A549 (cell line): ENCODE measurements around the gene HMGXB3.

ENCODE experiments used
- CEBPB ChIP-seq, 2 experiments: fragments of >200 bp in 1 of 2; sonication (Bioruptor Twin) in 1 of 2; formaldehyde crosslinking in 1 of 2; IDR thresholded peaks; 2 replicates each; pipeline ENCODE4 v1.6.1; 2012 to 2016
- EP300 ChIP-seq, 2 experiments: fragments of >200 bp; sonication (Bioruptor Twin); formaldehyde crosslinking; IDR thresholded peaks; 2 replicates in 1 of 2; 3 replicates in 1 of 2; pipeline ENCODE4 v1.6.1; 2016 to 2017
- JUNB ChIP-seq: fragments of >200 bp; sonication (Bioruptor Twin); formaldehyde crosslinking; IDR thresholded peaks from 2 replicates; pipeline ENCODE4 v1.6.1; 2016
- MAFK ChIP-seq: fragments of 450-650 bp; IDR thresholded peaks from 2 replicates; pipeline ENCODE4 v1.6.1; 2014; ENCODE audit not compliant: partially characterized antibody
- MAZ ChIP-seq: fragments of 150-350 bp; IDR thresholded peaks from 2 replicates; pipeline ENCODE4 v1.6.1; 2014; ENCODE audit warnings: antibody characterized with exemption, low read depth, low read length, borderline replicate concordance
- MYC ChIP-seq: IDR thresholded peaks from 2 replicates; pipeline ENCODE4 v1.6.1; 2012; ENCODE audit warnings: mild to moderate bottlenecking, inconsistent platforms, low read length, improper control_type of control experiment, borderline replicate concordance
- TF ChIP-seq, protein P1 (sequence below): fragments of >200 bp; sonication (Bioruptor Twin); formaldehyde crosslinking; IDR thresholded peaks from 3 replicates; pipeline ENCODE4 v1.5.1; 2016

DNA sequence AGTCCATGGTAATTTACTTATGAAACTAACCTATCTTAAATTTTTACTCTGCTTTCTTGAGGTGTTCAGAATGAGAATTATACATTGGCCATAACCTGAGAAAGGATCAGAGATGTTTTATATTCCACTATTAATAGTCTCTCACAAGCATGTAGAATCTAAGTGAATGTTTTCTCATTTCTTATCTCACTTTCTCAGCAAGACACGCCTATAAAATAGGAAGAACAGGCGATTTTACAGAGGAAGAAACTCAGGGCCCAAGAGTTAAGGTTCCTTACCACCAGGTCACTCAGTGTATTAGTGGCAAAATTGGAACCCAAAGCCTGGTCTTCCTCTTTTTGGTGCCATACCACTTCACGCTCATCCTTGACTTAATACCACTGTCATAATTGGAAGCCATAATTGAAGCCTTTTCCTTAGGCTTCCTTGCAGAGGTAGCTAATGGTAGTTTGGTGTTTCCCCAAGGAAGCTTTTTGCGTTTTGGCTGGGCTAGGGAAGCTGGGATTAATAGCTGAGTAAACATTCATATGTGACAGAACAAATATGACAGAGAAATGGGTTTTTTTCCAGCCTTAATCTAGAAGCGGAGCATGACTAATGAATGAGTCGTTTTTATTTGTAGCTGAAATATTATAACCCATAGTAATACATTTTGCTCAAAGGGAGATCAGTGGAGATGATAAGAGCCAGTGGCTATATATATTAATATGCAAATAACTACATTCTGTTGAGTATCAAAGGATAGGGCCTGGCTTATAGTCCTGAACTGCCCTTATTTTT is 16.9 kb downstream of the HMGXB3 start:
- TF ChIP-seq CEBPB (IDR thresholded peaks at IDR 0.05) (no peak), MYC (no peak), JUNB (no peak), EP300 (IDR thresholded peaks at IDR 0.05) (no peak), MAZ (no peak), MAFK (no peak)
- TF ChIP-seq, protein P1, sequence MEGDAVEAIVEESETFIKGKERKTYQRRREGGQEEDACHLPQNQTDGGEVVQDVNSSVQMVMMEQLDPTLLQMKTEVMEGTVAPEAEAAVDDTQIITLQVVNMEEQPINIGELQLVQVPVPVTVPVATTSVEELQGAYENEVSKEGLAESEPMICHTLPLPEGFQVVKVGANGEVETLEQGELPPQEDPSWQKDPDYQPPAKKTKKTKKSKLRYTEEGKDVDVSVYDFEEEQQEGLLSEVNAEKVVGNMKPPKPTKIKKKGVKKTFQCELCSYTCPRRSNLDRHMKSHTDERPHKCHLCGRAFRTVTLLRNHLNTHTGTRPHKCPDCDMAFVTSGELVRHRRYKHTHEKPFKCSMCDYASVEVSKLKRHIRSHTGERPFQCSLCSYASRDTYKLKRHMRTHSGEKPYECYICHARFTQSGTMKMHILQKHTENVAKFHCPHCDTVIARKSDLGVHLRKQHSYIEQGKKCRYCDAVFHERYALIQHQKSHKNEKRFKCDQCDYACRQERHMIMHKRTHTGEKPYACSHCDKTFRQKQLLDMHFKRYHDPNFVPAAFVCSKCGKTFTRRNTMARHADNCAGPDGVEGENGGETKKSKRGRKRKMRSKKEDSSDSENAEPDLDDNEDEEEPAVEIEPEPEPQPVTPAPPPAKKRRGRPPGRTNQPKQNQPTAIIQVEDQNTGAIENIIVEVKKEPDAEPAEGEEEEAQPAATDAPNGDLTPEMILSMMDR = no peak
